PC-3 (cell line): Measurements from ENCODE around the gene CLEC16A. TPM values are rescaled to one million over a fixed set of nuclear protein-coding genes. Genes with fewer than 3 reads are reported as not detected.

Source experiments
- ATAC-seq: fragments of 200-7000 bp; cut with Tn5 transposase; 2 replicates; pipeline ENCODE4 v1.9.1; 2020; ENCODE audit warnings: mild to moderate bottlenecking, moderate library complexity
- BruUV-seq: library from RNA; stranded (reverse); fragments of 400-500 nt; replicated peaks from 2 replicates; lab custom pipeline; 2021; lab: Mats Ljungman, UMichigan
- CTCF ChIA-PET: fragments of 300-600 bp; sonication (Branson Sonifier 250); formaldehyde crosslinking; loops from one replicate; lab custom pipeline; 2022; ENCODE audit warnings: antibody characterized with exemption; lab: Charles Lee
- POLR2A ChIA-PET: fragments of 300-600 bp; sonication (Branson Sonifier 250); formaldehyde crosslinking; loops from one replicate; lab custom pipeline; 2022; ENCODE audit warnings: antibody characterized with exemption; ENCODE audit not compliant: unreplicated experiment; lab: Charles Lee
- DNase-seq: peaks from one replicate; pipeline ENCODE4 v3.0.0-alpha.2; 2015
- H2AFZ ChIP-seq: fragments of 300-600 bp; sonication (generic); 2 replicates; pipeline ENCODE4 v1.6.0; 2016; ENCODE audit warnings: antibody characterized with exemption, low read length
- H3F3A ChIP-seq: fragments of 300-600 bp; sonication (generic); one replicate; pipeline ENCODE4 v1.6.0; 2017; ENCODE audit warnings: antibody characterized with exemption, low read length, control low read depth, mild to moderate bottlenecking; ENCODE audit not compliant: unreplicated experiment
- H3K27ac ChIP-seq: fragments of 300-600 bp; sonication (generic); 2 replicates; pipeline ENCODE4 v1.5.1; 2016; ENCODE audit warnings: mild to moderate bottlenecking, low read length
- H3K27me3 ChIP-seq: fragments of 300-600 bp; sonication (generic); 2 replicates; pipeline ENCODE4 v1.6.1; 2016; ENCODE audit warnings: low read length, mixed read lengths
- H3K36me3 ChIP-seq: fragments of 300-600 bp; sonication (generic); 2 replicates; pipeline ENCODE4 v1.6.1; 2016; ENCODE audit warnings: low read depth, mixed run types, low read length, mixed read lengths
- H3K4me1 ChIP-seq: fragments of 300-600 bp; sonication (generic); 2 replicates; pipeline ENCODE4 v1.5.1; 2016; ENCODE audit warnings: low read length; ENCODE audit not compliant: insufficient read depth
- H3K4me2 ChIP-seq: fragments of 300-600 bp; sonication (generic); 2 replicates; pipeline ENCODE4 v1.6.0; 2016; ENCODE audit warnings: low read length
- H3K4me3 ChIP-seq: fragments of 300-600 bp; sonication (generic); 2 replicates; pipeline ENCODE4 v1.5.1; 2016; ENCODE audit warnings: mild to moderate bottlenecking, low read length, mixed read lengths
- H3K79me2 ChIP-seq: fragments of 300-600 bp; sonication (generic); 2 replicates; pipeline ENCODE4 v1.6.1; 2017; ENCODE audit warnings: low read length, mixed read lengths
- H3K9ac ChIP-seq: fragments of 300-600 bp; sonication (generic); 2 replicates; pipeline ENCODE4 v1.6.0; 2016; ENCODE audit warnings: mild to moderate bottlenecking, low read length
- H3K9me2 ChIP-seq: fragments of 300-600 bp; sonication (generic); replicated peaks from 2 replicates; pipeline ENCODE4 v1.6.1; 2016; ENCODE audit warnings: mixed run types, low read length, mixed read lengths
- H3K9me3 ChIP-seq: fragments of 300-600 bp; sonication (generic); 2 replicates; pipeline ENCODE4 v1.6.1; 2016; ENCODE audit warnings: low read length, mixed read lengths
- H4K20me1 ChIP-seq: fragments of 300-600 bp; sonication (generic); 2 replicates; pipeline ENCODE4 v1.6.1; 2016; ENCODE audit warnings: low read length, mixed read lengths
- EZH2 ChIP-seq: fragments of 300-600 bp; sonication (generic); IDR thresholded peaks from one replicate; pipeline ENCODE4 v1.6.1; 2017; ENCODE audit warnings: antibody characterized with exemption, mild to moderate bottlenecking, low read length; ENCODE audit not compliant: unreplicated experiment
- EZH2phosphoT487 ChIP-seq: fragments of 300-600 bp; sonication (generic); IDR thresholded peaks from 2 replicates; pipeline ENCODE4 v1.6.1; 2018; ENCODE audit warnings: mild to moderate bottlenecking, antibody characterized with exemption, low read length, borderline replicate concordance
- intact Hi-C: fragments of 100-400 bp; cut with micrococcal nuclease; formaldehyde crosslinking; loops from 2 replicates; pipeline ENCODE4 v1.9.0; 2023
- total RNA-seq: library from RNA; depleted of rRNA; stranded (reverse); fragments of >200 nt; gene quantifications from 2 replicates; pipeline ENCODE4 v1.2.3, GENCODE V29; 2014
- TF ChIP-seq, protein P1 (sequence below): fragments of 300-600 bp; sonication (generic); conservative IDR thresholded peaks from 2 replicates; pipeline ENCODE4 v1.5.1; 2017; ENCODE audit warnings: antibody characterized with exemption, low read depth, mild to moderate bottlenecking, low read length

Gene CLEC16A
- total RNA-seq, 1 experiment from 2014 or later = 9.5 TPM

DNA sequence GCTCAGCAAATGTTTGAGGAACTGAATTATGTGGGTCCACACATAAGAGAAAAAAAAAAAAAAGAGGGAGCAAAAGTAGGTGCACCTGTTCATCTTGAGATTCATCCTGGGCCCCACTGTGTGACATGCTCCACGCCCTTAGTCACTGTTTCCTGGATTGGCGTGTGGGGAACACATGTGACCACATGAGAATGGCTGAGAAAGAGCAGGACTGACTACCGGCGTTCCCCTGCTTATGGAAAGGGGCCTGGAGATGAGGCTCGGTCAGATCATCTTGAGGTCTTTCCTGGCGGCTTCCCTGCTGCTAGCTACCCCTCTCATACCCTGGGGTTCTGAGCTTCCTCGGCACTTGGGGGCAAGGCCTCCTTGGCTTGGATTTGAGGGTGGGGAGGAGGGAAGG lies 6.0 kb upstream of the CLEC16A start:
- POLR2A ChIA-PET = no interaction called here
- Histone ChIP-seq H2AFZ (no peak overlapping the region), H3F3A (no peaks in the 10 kb centered on the region), H3K9ac (no peak overlapping the region), H3K27me3 (no peaks in the 10 kb centered on the region), H4K20me1 (peaks cover 17% of the 10 kb centered on the region; the same call in 1 of the 2 replicates), H3K27ac (no peak overlapping the region), H3K4me1 (peaks cover 14% of the 10 kb centered on the region), H3K79me2 (peaks cover 66% of the 10 kb centered on the region), H3K9me2 (no peaks in the 10 kb centered on the region), H3K9me3 (no peaks in the 10 kb centered on the region), H3K36me3 (no peaks in the 10 kb centered on the region), H3K4me2 (no peak overlapping the region), H3K4me3 (no peak overlapping the region)
- no TSS peak for BruUV-seq
- ATAC-seq = no peak
- no peak for TF ChIP-seq EZH2phosphoT487
- TF ChIP-seq, protein P1, sequence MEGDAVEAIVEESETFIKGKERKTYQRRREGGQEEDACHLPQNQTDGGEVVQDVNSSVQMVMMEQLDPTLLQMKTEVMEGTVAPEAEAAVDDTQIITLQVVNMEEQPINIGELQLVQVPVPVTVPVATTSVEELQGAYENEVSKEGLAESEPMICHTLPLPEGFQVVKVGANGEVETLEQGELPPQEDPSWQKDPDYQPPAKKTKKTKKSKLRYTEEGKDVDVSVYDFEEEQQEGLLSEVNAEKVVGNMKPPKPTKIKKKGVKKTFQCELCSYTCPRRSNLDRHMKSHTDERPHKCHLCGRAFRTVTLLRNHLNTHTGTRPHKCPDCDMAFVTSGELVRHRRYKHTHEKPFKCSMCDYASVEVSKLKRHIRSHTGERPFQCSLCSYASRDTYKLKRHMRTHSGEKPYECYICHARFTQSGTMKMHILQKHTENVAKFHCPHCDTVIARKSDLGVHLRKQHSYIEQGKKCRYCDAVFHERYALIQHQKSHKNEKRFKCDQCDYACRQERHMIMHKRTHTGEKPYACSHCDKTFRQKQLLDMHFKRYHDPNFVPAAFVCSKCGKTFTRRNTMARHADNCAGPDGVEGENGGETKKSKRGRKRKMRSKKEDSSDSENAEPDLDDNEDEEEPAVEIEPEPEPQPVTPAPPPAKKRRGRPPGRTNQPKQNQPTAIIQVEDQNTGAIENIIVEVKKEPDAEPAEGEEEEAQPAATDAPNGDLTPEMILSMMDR = no peak
- TF ChIP-seq EZH2 = no peak
- CTCF ChIA-PET = no interaction called here
- intact Hi-C loops = no loop called here
- no peak for DNase-seq

DNA sequence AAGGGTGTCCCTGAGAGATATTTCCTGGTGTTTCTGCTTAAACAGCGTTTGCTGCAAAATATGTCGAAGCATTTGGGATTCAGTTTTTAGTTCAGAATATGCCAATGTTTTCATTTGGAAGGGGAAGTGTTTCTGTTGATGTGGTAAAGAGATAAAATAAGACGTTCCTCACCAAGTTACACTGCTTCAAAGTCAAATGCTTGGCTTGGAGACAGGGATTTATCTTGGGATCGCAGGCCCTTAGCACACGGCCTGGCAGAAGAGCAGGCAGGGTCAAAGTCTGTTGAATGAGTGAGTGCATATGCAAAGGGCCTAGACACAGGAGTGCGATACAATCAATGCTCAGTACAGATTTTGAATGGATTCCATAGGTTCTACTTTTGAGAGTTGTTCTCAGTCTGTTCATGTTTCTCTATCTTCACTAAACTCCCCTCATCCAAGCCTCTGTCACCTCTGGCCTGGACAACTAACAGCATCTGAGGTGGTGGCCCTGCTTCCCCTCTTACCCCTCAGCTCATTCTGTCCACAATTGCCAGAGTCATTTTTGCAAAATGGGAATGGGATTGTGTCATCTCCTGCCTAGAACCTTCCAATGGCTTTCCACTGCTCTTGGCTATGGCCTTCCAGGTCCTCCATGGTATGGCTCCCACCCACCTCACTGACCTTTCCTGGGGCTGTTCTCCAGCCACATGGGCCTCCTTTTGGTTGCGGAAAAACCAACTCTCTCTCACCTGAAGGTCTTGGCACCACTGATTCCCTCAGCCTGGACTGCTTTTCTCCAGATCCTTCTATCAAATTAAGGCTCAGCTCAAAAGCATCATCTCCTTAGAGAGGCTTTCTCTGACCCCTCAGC lies 5.3 kb upstream of the CLEC16A start:
- intact Hi-C loops = no loop called here
- H3K4me3 ChIP-seq = peak overlapping the region; percentile 91; the same call in 1 of the 2 replicates
- peaks cover 14% of the 10 kb centered on the region for H3K4me1 ChIP-seq
- H3K27me3 ChIP-seq = no peaks in the 10 kb centered on the region
- TF ChIP-seq EZH2 (no peak), EZH2phosphoT487 (no peak)
- TF ChIP-seq, protein P1 = no peak
- H3K9ac ChIP-seq = no peak overlapping the region
- no peaks in the 10 kb centered on the region for H3F3A ChIP-seq
- no peaks in the 10 kb centered on the region for H3K9me3 ChIP-seq
- ChIA-PET POLR2A (no interaction called here), CTCF (no interaction called here)
- ATAC-seq (no peak), DNase-seq (no peak)
- H3K79me2 ChIP-seq = peaks cover 66% of the 10 kb centered on the region
- no peak overlapping the region for H2AFZ ChIP-seq
- H3K4me2 ChIP-seq = peak overlapping the region; percentile 99
- no peak overlapping the region for H3K27ac ChIP-seq
- peaks cover 17% of the 10 kb centered on the region; the same call in 1 of the 2 replicates for H4K20me1 ChIP-seq
- H3K36me3 ChIP-seq = no peaks in the 10 kb centered on the region
- H3K9me2 ChIP-seq = no peaks in the 10 kb centered on the region
- no TSS peak for BruUV-seq

DNA sequence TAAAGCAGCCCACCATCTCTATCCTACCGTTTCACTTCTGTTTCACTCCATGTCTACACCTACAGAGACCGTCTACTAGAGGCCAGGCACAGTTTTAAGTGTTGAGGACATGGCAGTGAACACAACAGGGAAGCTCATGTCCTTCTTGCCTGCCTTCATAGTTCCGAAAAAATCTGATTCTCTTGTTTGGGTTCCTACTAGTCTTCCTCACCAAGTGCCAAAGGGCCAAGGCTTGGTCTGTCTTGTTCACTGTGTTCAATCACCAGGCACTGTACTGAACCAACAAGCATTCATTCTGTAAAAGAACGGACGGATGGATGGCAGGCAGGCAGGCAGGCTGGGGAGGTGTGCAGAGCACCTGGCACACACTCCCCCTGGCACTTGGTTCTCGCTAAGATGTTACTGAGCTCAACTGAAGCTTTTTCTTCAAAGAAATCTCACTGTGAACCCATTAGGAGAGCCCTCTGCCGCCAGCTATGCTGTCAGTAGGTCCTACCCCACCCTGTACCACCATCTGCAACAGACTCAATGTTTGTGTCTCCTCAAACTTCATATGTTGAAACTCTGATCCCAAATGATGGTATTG lies 4.6 kb upstream of the CLEC16A start:
- no TSS peak for BruUV-seq
- H3K27ac ChIP-seq = no peak overlapping the region
- DNase-seq = no peak
- no peak for ATAC-seq
- peak overlapping the region; percentile 99 for H3K4me2 ChIP-seq
- TF ChIP-seq EZH2 = no peak
- TF ChIP-seq, protein P1 = no peak
- no peak for TF ChIP-seq EZH2phosphoT487
- no peaks in the 10 kb centered on the region for H3F3A ChIP-seq
- intact Hi-C loops = loop anchor here (5.0 kb wide), 1 partner anchor 197 kb away; the partner anchor contains the start of gene NUBP1
- H3K9ac ChIP-seq = no peak overlapping the region
- ChIA-PET POLR2A (no interaction called here), CTCF (no interaction called here)
- H4K20me1 ChIP-seq = peaks cover 17% of the 10 kb centered on the region; the same call in 1 of the 2 replicates
- no peaks in the 10 kb centered on the region for H3K9me2 ChIP-seq
- H3K4me3 ChIP-seq = peak overlapping the region; percentile 91; the same call in 1 of the 2 replicates
- peaks cover 14% of the 10 kb centered on the region for H3K4me1 ChIP-seq
- no peak overlapping the region for H2AFZ ChIP-seq
- no peaks in the 10 kb centered on the region for H3K9me3 ChIP-seq
- no peaks in the 10 kb centered on the region for H3K27me3 ChIP-seq
- H3K79me2 ChIP-seq = peaks cover 66% of the 10 kb centered on the region
- H3K36me3 ChIP-seq = no peaks in the 10 kb centered on the region
